ENCODE data around the gene KLF13.

KLF13 gene

DNA sequence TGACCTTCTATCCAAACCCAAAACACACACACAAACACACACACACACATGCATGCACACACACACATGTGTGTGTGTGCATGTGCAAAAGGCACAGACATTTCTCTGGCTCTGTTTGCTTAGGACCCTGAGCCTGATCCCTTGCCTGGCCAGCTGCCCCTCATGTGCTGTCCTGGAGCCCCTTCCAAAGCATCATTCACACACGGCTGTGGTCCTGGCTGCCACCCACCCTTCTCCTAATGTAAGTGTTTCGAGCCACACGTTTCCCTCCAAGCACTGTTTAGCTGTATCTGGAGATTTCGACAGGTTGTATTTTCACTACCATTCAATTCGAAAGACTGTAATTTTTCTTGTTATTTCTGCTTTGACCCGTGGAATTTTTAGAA lies 45.8 kb upstream of the KLF13 start:
- H2AFZ ChIP-seq (ENCODE audit: low read length), result no peak overlapping the region
- H3K27me3 ChIP-seq (ENCODE audit: insufficient read depth, low read length), result no peaks in the 10 kb centered on the region
- H4K20me1 ChIP-seq (ENCODE audit: insufficient read depth, low read length), result no peaks in the 10 kb centered on the region
- no peaks in the 10 kb centered on the region for H3F3A ChIP-seq (ENCODE audit: insufficient read depth, low read length)
- H3K4me2 ChIP-seq (ENCODE audit: low read length), result no peak overlapping the region
- no peaks in the 10 kb centered on the region for H3K79me2 ChIP-seq (ENCODE audit: insufficient read depth, low read length)
- H3K4me3 ChIP-seq (ENCODE audit: low read depth, low read length, poor library complexity, severe bottlenecking), result no peak overlapping the region
- H3K9me3 ChIP-seq (ENCODE audit: low read length), result peaks cover 8% of the 10 kb centered on the region; the same call in 1 of the 2 replicates
- H3K27ac ChIP-seq (ENCODE audit: low read depth, low read length, poor library complexity, severe bottlenecking), result no peak overlapping the region
- TF ChIP-seq EZH2 (IDR thresholded peaks at IDR 0.05; ENCODE audit: borderline replicate concordance, low read length), result no peak
- TF ChIP-seq, protein P1, sequence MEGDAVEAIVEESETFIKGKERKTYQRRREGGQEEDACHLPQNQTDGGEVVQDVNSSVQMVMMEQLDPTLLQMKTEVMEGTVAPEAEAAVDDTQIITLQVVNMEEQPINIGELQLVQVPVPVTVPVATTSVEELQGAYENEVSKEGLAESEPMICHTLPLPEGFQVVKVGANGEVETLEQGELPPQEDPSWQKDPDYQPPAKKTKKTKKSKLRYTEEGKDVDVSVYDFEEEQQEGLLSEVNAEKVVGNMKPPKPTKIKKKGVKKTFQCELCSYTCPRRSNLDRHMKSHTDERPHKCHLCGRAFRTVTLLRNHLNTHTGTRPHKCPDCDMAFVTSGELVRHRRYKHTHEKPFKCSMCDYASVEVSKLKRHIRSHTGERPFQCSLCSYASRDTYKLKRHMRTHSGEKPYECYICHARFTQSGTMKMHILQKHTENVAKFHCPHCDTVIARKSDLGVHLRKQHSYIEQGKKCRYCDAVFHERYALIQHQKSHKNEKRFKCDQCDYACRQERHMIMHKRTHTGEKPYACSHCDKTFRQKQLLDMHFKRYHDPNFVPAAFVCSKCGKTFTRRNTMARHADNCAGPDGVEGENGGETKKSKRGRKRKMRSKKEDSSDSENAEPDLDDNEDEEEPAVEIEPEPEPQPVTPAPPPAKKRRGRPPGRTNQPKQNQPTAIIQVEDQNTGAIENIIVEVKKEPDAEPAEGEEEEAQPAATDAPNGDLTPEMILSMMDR (IDR thresholded peaks at IDR 0.05; ENCODE audit: low read length), result no peak
- no peaks in the 10 kb centered on the region for H3K36me3 ChIP-seq (ENCODE audit: insufficient read depth, low read length)
- H3K9me2 ChIP-seq (ENCODE audit: low read depth, low read length), result no peaks in the 10 kb centered on the region
- H3K4me1 ChIP-seq (ENCODE audit: insufficient read depth, low read length, severe bottlenecking), result peaks cover 25% of the 10 kb centered on the region
- H3K9ac ChIP-seq (ENCODE audit: low read length), result no peak overlapping the region

DNA sequence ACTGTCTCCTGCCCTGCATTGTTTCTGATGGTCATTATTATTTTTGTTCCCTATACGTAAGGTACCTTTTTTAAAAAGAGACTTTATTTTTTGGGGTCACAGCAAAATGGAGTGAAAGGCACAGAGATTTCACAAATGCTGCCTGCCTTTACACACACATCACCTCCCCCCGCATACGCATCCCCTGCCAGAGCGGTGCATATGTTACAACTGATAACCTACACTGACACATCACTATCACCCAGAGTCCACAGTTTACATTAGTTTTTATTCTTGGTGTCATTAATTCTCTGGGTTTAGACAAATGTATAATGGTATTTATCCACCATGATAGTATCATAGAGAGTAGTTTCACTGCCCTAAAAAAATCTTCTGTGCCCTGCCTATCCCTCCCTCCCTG lies 43.6 kb upstream of the KLF13 start:
- H3K4me1 ChIP-seq (ENCODE audit: insufficient read depth, low read length, severe bottlenecking), result peaks cover 28% of the 10 kb centered on the region
- no peak overlapping the region for H3K27ac ChIP-seq (ENCODE audit: low read depth, low read length, poor library complexity, severe bottlenecking)
- no peak overlapping the region for H3K9ac ChIP-seq (ENCODE audit: low read length)
- no peaks in the 10 kb centered on the region for H3K9me2 ChIP-seq (ENCODE audit: low read depth, low read length)
- no peak overlapping the region for H2AFZ ChIP-seq (ENCODE audit: low read length)
- no peaks in the 10 kb centered on the region for H3F3A ChIP-seq (ENCODE audit: insufficient read depth, low read length)
- no peak for TF ChIP-seq EZH2 (IDR thresholded peaks at IDR 0.05; ENCODE audit: borderline replicate concordance, low read length)
- TF ChIP-seq, protein P1 (IDR thresholded peaks at IDR 0.05; ENCODE audit: low read length), result no peak
- peaks cover 13% of the 10 kb centered on the region for H3K9me3 ChIP-seq (ENCODE audit: low read length)
- no peaks in the 10 kb centered on the region for H4K20me1 ChIP-seq (ENCODE audit: insufficient read depth, low read length)
- no peaks in the 10 kb centered on the region for H3K27me3 ChIP-seq (ENCODE audit: insufficient read depth, low read length)
- no peaks in the 10 kb centered on the region for H3K36me3 ChIP-seq (ENCODE audit: insufficient read depth, low read length)
- H3K4me2 ChIP-seq (ENCODE audit: low read length), result no peak overlapping the region
- H3K79me2 ChIP-seq (ENCODE audit: insufficient read depth, low read length), result no peaks in the 10 kb centered on the region
- H3K4me3 ChIP-seq (ENCODE audit: low read depth, low read length, poor library complexity, severe bottlenecking), result no peak overlapping the region

- no peaks in the 10 kb centered on the region for H3K9me2 ChIP-seq (ENCODE audit: low read depth, low read length)
- H3K9me3 ChIP-seq (ENCODE audit: low read length), result peaks cover 20% of the 10 kb centered on the region
- H3K79me2 ChIP-seq (ENCODE audit: insufficient read depth, low read length), result no peaks in the 10 kb centered on the region
- H2AFZ ChIP-seq (ENCODE audit: low read length), result no peak overlapping the region
- no peaks in the 10 kb centered on the region for H3K27me3 ChIP-seq (ENCODE audit: insufficient read depth, low read length)
- H3K4me1 ChIP-seq (ENCODE audit: insufficient read depth, low read length, severe bottlenecking), result peaks cover 9% of the 10 kb centered on the region
- H3K27ac ChIP-seq (ENCODE audit: low read depth, low read length, poor library complexity, severe bottlenecking), result peak overlapping the region; percentile 2
- H3F3A ChIP-seq (ENCODE audit: insufficient read depth, low read length), result no peaks in the 10 kb centered on the region
- no peaks in the 10 kb centered on the region for H3K36me3 ChIP-seq (ENCODE audit: insufficient read depth, low read length)
- H3K4me2 ChIP-seq (ENCODE audit: low read length), result no peak overlapping the region
- H3K4me3 ChIP-seq (ENCODE audit: low read depth, low read length, poor library complexity, severe bottlenecking), result no peak overlapping the region
- no peak overlapping the region for H3K9ac ChIP-seq (ENCODE audit: low read length)
- no peaks in the 10 kb centered on the region for H4K20me1 ChIP-seq (ENCODE audit: insufficient read depth, low read length)
- TF ChIP-seq, protein P1 (IDR thresholded peaks at IDR 0.05; ENCODE audit: low read length), result no peak
- no peak for TF ChIP-seq EZH2 (IDR thresholded peaks at IDR 0.05; ENCODE audit: borderline replicate concordance, low read length)
These were observed 40.8 kb upstream of the KLF13 start for GRCh38 chr15:31285772-31286261.

Data from OCI-LY1 (cell line).